Measurements from ENCODE around the gene PRMT7. TPM values are rescaled to one million over a fixed set of nuclear protein-coding genes. Genes with fewer than 3 reads are reported as not detected.

PRMT7 gene
- total RNA-seq, 1 experiment from 2014 or later: 33.1 TPM

DNA sequence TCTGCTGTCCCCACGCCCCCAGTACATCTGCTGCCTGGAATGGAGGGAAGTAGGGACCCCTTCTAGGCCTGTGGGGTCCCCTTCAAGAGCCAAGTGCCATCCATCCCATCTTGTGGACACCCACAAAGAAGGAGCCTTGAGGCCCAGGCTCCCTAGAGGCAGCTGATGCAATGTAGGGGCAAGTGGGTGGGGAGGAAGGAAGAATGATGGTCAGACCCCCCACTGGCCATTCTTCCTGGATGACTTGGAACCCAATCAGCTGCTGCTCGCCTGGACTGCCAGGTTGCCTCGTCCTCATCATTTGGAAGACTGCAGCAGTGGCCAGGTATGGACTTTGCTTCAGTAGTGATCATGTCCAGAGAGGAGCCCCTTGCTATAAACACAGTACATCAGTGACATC lies 88.6 kb downstream of the PRMT7 start:
- POLR2A ChIA-PET: no interaction called here
- in situ Hi-C loops (cut with HindIII; ENCODE audit: low pct_unique_long_range_greater_than_20kb, low sequenced_read_pairs) (no loop called here), intact Hi-C loops (cut with micrococcal nuclease; ENCODE audit: unreplicated experiment) (no loop called here)
- Histone ChIP-seq H3K27me3 (ENCODE audit: control insufficient read depth, insufficient read depth, low read length) (no peaks in the 10 kb centered on the region), H3K4me1 (ENCODE audit: control insufficient read depth, insufficient read depth, low read length) (no peaks in the 10 kb centered on the region), H3K9me3 (ENCODE audit: control insufficient read depth, insufficient read depth, low read depth, low read length) (no peaks in the 10 kb centered on the region), H3K27ac (ENCODE audit: low read length) (no peak overlapping the region), H3K36me3 (ENCODE audit: control insufficient read depth, insufficient read depth, low read length) (no peaks in the 10 kb centered on the region), H3K4me3 (ENCODE audit: low read depth in 2 of 2, low read length in 2 of 2) (no peak overlapping the region)
- ATAC-seq (no peak), DNase-seq (ENCODE audit: low read depth, low spot score) (no peak)
- CTCF ChIA-PET: interaction anchor here (0.5 kb wide), 1 partner anchor 32 kb away, joined by 4 read pairs; no protein-coding TSS in a partner anchor
- TF ChIP-seq POLR2AphosphoS5 (IDR thresholded peaks at IDR 0.05; ENCODE audit: low read depth, low read length): no peak
- TF ChIP-seq SIN3A (IDR thresholded peaks at IDR 0.05; ENCODE audit: borderline replicate concordance, insufficient read depth, low read depth, low read length): no peak
- TF ChIP-seq, protein P1, sequence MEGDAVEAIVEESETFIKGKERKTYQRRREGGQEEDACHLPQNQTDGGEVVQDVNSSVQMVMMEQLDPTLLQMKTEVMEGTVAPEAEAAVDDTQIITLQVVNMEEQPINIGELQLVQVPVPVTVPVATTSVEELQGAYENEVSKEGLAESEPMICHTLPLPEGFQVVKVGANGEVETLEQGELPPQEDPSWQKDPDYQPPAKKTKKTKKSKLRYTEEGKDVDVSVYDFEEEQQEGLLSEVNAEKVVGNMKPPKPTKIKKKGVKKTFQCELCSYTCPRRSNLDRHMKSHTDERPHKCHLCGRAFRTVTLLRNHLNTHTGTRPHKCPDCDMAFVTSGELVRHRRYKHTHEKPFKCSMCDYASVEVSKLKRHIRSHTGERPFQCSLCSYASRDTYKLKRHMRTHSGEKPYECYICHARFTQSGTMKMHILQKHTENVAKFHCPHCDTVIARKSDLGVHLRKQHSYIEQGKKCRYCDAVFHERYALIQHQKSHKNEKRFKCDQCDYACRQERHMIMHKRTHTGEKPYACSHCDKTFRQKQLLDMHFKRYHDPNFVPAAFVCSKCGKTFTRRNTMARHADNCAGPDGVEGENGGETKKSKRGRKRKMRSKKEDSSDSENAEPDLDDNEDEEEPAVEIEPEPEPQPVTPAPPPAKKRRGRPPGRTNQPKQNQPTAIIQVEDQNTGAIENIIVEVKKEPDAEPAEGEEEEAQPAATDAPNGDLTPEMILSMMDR (IDR thresholded peaks at IDR 0.05): no peak
- TF ChIP-seq, protein P2, sequence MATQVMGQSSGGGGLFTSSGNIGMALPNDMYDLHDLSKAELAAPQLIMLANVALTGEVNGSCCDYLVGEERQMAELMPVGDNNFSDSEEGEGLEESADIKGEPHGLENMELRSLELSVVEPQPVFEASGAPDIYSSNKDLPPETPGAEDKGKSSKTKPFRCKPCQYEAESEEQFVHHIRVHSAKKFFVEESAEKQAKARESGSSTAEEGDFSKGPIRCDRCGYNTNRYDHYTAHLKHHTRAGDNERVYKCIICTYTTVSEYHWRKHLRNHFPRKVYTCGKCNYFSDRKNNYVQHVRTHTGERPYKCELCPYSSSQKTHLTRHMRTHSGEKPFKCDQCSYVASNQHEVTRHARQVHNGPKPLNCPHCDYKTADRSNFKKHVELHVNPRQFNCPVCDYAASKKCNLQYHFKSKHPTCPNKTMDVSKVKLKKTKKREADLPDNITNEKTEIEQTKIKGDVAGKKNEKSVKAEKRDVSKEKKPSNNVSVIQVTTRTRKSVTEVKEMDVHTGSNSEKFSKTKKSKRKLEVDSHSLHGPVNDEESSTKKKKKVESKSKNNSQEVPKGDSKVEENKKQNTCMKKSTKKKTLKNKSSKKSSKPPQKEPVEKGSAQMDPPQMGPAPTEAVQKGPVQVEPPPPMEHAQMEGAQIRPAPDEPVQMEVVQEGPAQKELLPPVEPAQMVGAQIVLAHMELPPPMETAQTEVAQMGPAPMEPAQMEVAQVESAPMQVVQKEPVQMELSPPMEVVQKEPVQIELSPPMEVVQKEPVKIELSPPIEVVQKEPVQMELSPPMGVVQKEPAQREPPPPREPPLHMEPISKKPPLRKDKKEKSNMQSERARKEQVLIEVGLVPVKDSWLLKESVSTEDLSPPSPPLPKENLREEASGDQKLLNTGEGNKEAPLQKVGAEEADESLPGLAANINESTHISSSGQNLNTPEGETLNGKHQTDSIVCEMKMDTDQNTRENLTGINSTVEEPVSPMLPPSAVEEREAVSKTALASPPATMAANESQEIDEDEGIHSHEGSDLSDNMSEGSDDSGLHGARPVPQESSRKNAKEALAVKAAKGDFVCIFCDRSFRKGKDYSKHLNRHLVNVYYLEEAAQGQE (IDR thresholded peaks at IDR 0.05; ENCODE audit: insufficient read depth in 1 of 2, low read depth in 2 of 2, low read length in 1 of 2): no peak
- TF ChIP-seq TCF7L2 (IDR thresholded peaks at IDR 0.05; ENCODE audit: low read depth, low read length): no peak
- no TSS peak for BruUV-seq (replicated peaks)

DNA sequence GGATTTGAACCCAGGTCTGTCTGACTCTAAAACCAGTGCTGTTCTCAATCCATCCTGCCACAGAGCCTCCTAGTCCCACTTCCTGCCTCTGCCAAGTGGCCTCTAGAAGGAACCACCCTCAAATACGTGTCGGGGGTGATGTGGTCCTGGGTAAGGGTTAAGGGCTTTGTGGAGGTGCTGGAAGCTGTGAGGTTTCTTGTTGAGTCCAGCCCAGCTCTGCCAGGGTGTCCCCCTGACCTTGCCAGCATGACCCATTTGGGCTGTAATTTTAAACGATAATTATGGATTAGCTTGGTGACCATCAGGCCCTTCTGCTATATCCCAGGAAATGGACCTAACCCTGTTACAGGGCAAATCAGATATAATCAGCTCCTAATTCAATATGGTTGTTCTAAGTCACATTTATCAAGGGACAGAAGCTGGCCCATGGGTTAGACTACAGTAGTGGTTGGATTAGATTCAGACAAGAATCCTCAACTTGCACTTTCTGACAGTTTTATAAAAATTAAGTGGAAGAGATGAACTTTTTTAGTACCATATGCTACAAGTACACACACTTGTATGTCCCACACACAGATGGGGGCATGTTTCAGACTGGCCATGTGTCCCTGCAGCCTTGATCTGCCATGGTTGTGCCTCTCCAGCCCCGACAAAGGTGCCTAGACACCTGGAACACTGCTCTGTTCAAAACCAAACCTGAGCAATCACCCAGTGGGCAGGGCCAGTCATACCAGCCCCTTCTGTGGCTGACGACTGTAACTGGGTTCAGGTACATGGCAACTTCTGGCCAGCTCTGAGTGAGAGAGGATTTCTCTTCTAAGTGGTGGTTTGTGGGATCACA lies 89.5 kb downstream of the PRMT7 start:
- no peaks in the 10 kb centered on the region for H3K4me1 ChIP-seq (ENCODE audit: control insufficient read depth, insufficient read depth, low read length)
- ATAC-seq: no peak
- no peaks in the 10 kb centered on the region for H3K9me3 ChIP-seq (ENCODE audit: control insufficient read depth, insufficient read depth, low read depth, low read length)
- DNase-seq (ENCODE audit: low read depth, low spot score): no peak
- intact Hi-C loops (cut with micrococcal nuclease; ENCODE audit: unreplicated experiment) (no loop called here), in situ Hi-C loops (cut with HindIII; ENCODE audit: low pct_unique_long_range_greater_than_20kb, low sequenced_read_pairs) (no loop called here)
- CTCF ChIA-PET: no interaction called here
- H3K27me3 ChIP-seq (ENCODE audit: control insufficient read depth, insufficient read depth, low read length): no peaks in the 10 kb centered on the region
- no peak for TF ChIP-seq TCF7L2 (IDR thresholded peaks at IDR 0.05; ENCODE audit: low read depth, low read length)
- no peak for TF ChIP-seq SIN3A (IDR thresholded peaks at IDR 0.05; ENCODE audit: borderline replicate concordance, insufficient read depth, low read depth, low read length)
- TF ChIP-seq POLR2AphosphoS5 (IDR thresholded peaks at IDR 0.05; ENCODE audit: low read depth, low read length): no peak
- TF ChIP-seq, protein P1 (IDR thresholded peaks at IDR 0.05): no peak
- TF ChIP-seq, protein P2 (IDR thresholded peaks at IDR 0.05; ENCODE audit: insufficient read depth in 1 of 2, low read depth in 2 of 2, low read length in 1 of 2): no peak
- H3K4me3 ChIP-seq (ENCODE audit: low read depth in 2 of 2, low read length in 2 of 2): no peak overlapping the region
- no TSS peak for BruUV-seq (replicated peaks)
- no peak overlapping the region for H3K27ac ChIP-seq (ENCODE audit: low read length)
- POLR2A ChIA-PET: no interaction called here
- H3K36me3 ChIP-seq (ENCODE audit: control insufficient read depth, insufficient read depth, low read length): no peaks in the 10 kb centered on the region

All from Panc1 (cell line).